HEK293T (cell line): Measurements from ENCODE around the gene CABP4.

Source experiments
- CTCF ChIA-PET: fragments of 350-600 bp; formaldehyde crosslinking; extraction: SDS; loops from one replicate; lab custom pipeline; 2021; ENCODE audit warnings: antibody characterized with exemption, inconsistent platforms; lab: Yijun Ruan, JAX
- POLR2A ChIA-PET: fragments of 350-600 bp; formaldehyde crosslinking; extraction: SDS; loops from one replicate; lab custom pipeline; 2020; ENCODE audit warnings: antibody characterized with exemption, inconsistent platforms; lab: Yijun Ruan, JAX
- DNase-seq: peaks from one replicate; pipeline ENCODE4 v3.0.0; 2012; ENCODE audit warnings: mixed read lengths; ENCODE audit errors: extremely low spot score
- ARNT ChIP-seq: fragments of 450-650 bp; IDR thresholded peaks from 2 replicates; pipeline ENCODE4 v1.6.1; 2017; ENCODE audit warnings: mild to moderate bottlenecking
- BHLHE40 ChIP-seq: fragments of 450-650 bp; IDR thresholded peaks from 2 replicates; pipeline ENCODE4 v1.6.1; 2016; ENCODE audit warnings: mild to moderate bottlenecking, moderate library complexity, borderline replicate concordance
- CTBP1 ChIP-seq: fragments of 450-650 bp; IDR thresholded peaks from 2 replicates; pipeline ENCODE4 v1.6.1; 2016; ENCODE audit warnings: borderline replicate concordance
- ELF4 ChIP-seq: fragments of 450-650 bp; IDR thresholded peaks from 2 replicates; pipeline ENCODE4 v1.6.1; 2017; ENCODE audit warnings: antibody characterized with exemption
- FOXA1 ChIP-seq: fragments of 450-650 bp; IDR thresholded peaks from 2 replicates; pipeline ENCODE4 v1.6.1; 2016; ENCODE audit warnings: mild to moderate bottlenecking
- FOXK2 ChIP-seq: fragments of 450-650 bp; IDR thresholded peaks from 2 replicates; pipeline ENCODE4 v1.6.1; 2016; ENCODE audit warnings: mild to moderate bottlenecking
- FOXM1 ChIP-seq: fragments of 450-650 bp; IDR thresholded peaks from 2 replicates; pipeline ENCODE4 v1.6.1; 2017; ENCODE audit warnings: mild to moderate bottlenecking, borderline replicate concordance
- HDGF ChIP-seq: fragments of 450-650 bp; IDR thresholded peaks from 2 replicates; pipeline ENCODE4 v1.6.1; 2017; ENCODE audit warnings: antibody characterized with exemption, borderline replicate concordance
- L3MBTL2 ChIP-seq: fragments of 450-650 bp; conservative IDR thresholded peaks from 2 replicates; pipeline ENCODE4 v1.6.1; 2016; ENCODE audit warnings: mild to moderate bottlenecking
- LEF1 ChIP-seq: fragments of 450-650 bp; IDR thresholded peaks from 2 replicates; pipeline ENCODE4 v1.6.1; 2017; ENCODE audit warnings: mild to moderate bottlenecking, borderline replicate concordance
- NFRKB ChIP-seq: fragments of 450-650 bp; IDR thresholded peaks from 2 replicates; pipeline ENCODE4 v1.6.1; 2016; ENCODE audit warnings: mild to moderate bottlenecking, moderate library complexity
- SP1 ChIP-seq: fragments of 450-650 bp; IDR thresholded peaks from 2 replicates; pipeline ENCODE4 v1.6.1; 2017
- SUZ12 ChIP-seq: fragments of 450-650 bp; IDR thresholded peaks from 2 replicates; pipeline ENCODE4 v1.6.1; 2016; ENCODE audit warnings: mild to moderate bottlenecking
- TARDBP ChIP-seq: fragments of 450-650 bp; IDR thresholded peaks from 2 replicates; pipeline ENCODE4 v1.6.1; 2016
- ZNF384 ChIP-seq: fragments of 450-650 bp; IDR thresholded peaks from 2 replicates; pipeline ENCODE4 v1.6.1; 2016
- TF ChIP-seq, protein P1 (sequence below): fragments of 450-650 bp; IDR thresholded peaks from 2 replicates; pipeline ENCODE4 v1.6.1; 2016

CABP4 gene

GRCh38 chr11:67418476-67419281, 36.5 kb upstream of the CABP4 start:
- POLR2A ChIA-PET = interaction anchor here (1.2 to 4.8 kb wide), 5 partner anchors 10 to 49 kb away, joined by 4 to 42 read pairs (median 11); partner anchors contain the start of genes PPP1CA, RPS6KB2 and TMEM134
- CTCF ChIA-PET = interaction anchor here (0.6 kb wide), 1 partner anchor 31 kb away, joined by 3 read pairs; no protein-coding TSS in a partner anchor
- no peak for DNase-seq

DNA sequence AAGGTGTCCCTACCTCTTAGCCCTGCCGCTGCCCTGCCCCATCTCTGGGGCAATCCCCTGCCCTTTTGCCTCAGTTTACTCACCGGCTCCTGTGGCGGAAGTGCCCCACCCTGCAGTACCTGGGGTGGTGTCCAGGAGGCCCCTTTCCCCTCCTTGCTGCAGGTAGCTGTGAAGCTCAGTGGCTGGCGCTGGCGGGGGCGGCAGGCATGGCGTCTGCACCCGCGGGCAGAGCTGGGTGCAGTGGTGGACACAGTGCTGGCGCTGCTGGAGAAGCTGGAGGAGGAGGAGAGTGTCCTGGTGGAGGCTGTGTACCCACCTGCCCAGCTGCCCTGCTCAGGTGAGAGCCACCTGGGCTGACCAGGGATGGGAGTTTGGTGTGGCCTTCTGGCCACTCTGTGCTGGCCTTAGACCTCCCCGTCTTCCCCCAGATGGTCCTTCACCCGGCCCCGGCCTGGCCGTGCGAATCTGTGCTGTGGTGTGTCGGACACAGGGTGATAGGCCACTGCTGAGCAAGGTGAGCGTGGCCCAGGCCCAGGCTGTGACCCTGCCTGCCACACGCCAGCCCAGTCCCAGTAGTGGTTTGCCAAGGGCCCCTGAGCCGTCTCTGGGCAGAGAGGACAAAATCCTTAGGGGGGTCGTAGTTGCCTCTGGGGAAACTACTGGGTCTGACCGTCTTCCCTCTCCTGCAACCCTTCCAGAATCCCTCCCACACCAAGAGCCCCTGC, 35.7 kb upstream of the CABP4 start:
- ChIA-PET POLR2A (interaction anchor here (1.0 to 4.8 kb wide), 8 partner anchors 8 to 63 kb away, joined by 3 to 42 read pairs (median 8); partner anchors contain the start of genes AIP, PPP1CA, RAD9A and RPS6KB2), CTCF (interaction anchor here (1.1 kb wide), 1 partner anchor 87 kb away, joined by 3 read pairs; no protein-coding TSS in a partner anchor)
- no peak for TF ChIP-seq FOXK2
- no peak for TF ChIP-seq L3MBTL2
- TF ChIP-seq HDGF = no peak
- no peak for TF ChIP-seq FOXM1
- TF ChIP-seq TARDBP = no peak
- TF ChIP-seq SP1 = no peak
- no peak for TF ChIP-seq SUZ12
- TF ChIP-seq NFRKB = no peak
- no peak for TF ChIP-seq ELF4

More at GRCh38 chr11:67418476-67419281, 36.5 kb upstream of the CABP4 start:
- TF ChIP-seq FOXA1 (no peak), L3MBTL2 (no peak), NFRKB (no peak), BHLHE40 (no peak), ARNT (no peak), ZNF384 (no peak), CTBP1 (no peak), SUZ12 (no peak), FOXM1 (no peak), SP1 (no peak), HDGF (no peak), FOXK2 (no peak), LEF1 (no peak)
- TF ChIP-seq, protein P1, sequence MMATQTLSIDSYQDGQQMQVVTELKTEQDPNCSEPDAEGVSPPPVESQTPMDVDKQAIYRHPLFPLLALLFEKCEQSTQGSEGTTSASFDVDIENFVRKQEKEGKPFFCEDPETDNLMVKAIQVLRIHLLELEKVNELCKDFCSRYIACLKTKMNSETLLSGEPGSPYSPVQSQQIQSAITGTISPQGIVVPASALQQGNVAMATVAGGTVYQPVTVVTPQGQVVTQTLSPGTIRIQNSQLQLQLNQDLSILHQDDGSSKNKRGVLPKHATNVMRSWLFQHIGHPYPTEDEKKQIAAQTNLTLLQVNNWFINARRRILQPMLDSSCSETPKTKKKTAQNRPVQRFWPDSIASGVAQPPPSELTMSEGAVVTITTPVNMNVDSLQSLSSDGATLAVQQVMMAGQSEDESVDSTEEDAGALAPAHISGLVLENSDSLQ = no peak

GRCh38 chr11:67420147-67420645, 35.0 kb upstream of the CABP4 start:
- POLR2A ChIA-PET = interaction anchor here (0.8 to 4.8 kb wide), 11 partner anchors 9 to 62 kb away, joined by 3 to 42 read pairs (median 6); partner anchors contain the start of genes AIP, PPP1CA, RAD9A and RPS6KB2
- no peak for DNase-seq
- CTCF ChIA-PET = interaction anchor here (0.6 to 1.3 kb wide), 3 partner anchors 11 to 86 kb away, joined by 3 to 4 read pairs (median 3); no protein-coding TSS in a partner anchor
- TF ChIP-seq L3MBTL2 (no peak), ARNT (no peak), FOXK2 (no peak), BHLHE40 (no peak), FOXM1 (no peak), ZNF384 (no peak), LEF1 (no peak), NFRKB (no peak), ELF4 (no peak), FOXA1 (no peak), SP1 (no peak), SUZ12 (no peak)
- TF ChIP-seq, protein P1 = no peak

More for the DNA sequence above, 35.7 kb upstream of the CABP4 start:
- DNase-seq = no peak

- ChIA-PET POLR2A (interaction anchor here (0.8 to 4.8 kb wide), 11 partner anchors 8 to 62 kb away, joined by 3 to 42 read pairs (median 6); partner anchors contain the start of genes AIP, PPP1CA, RAD9A and RPS6KB2), CTCF (interaction anchor here (0.6 to 1.3 kb wide), 4 partner anchors 10 to 85 kb away, joined by 3 to 4 read pairs (median 3); no protein-coding TSS in a partner anchor)
- TF ChIP-seq HDGF (0 out of 2 replicates have a peak, but pooled peaks have one; percentile 68), ARNT (0 out of 2 replicates have a peak, but pooled peaks have one; percentile 15), FOXA1 (no peak)
- peak; percentile 99 for DNase-seq
Measured at GRCh38 chr11:67420646-67421429, 34.3 kb upstream of the CABP4 start.

- CTCF ChIA-PET = interaction anchor here (0.6 to 1.3 kb wide), 2 partner anchors 14 to 69 kb away, joined by 3 to 4 read pairs; no protein-coding TSS in a partner anchor
- no peak for TF ChIP-seq LEF1
- TF ChIP-seq L3MBTL2 = no peak; the same call in 1 of the 2 replicates
- no peak for TF ChIP-seq TARDBP
- TF ChIP-seq SUZ12 = no peak
- no peak for TF ChIP-seq FOXA1
- no peak for TF ChIP-seq FOXK2
- TF ChIP-seq HDGF = no peak; the same call in 1 of the 2 replicates
- no peak for TF ChIP-seq ELF4
- no peak for TF ChIP-seq NFRKB
- no peak for TF ChIP-seq ZNF384
- TF ChIP-seq CTBP1 = no peak
- TF ChIP-seq, protein P1 = no peak
- TF ChIP-seq ARNT = no peak
- TF ChIP-seq SP1 = no peak
- TF ChIP-seq BHLHE40 = no peak
- no peak for TF ChIP-seq FOXM1
- POLR2A ChIA-PET = interaction anchor here (0.8 to 4.8 kb wide), 5 partner anchors 9 to 61 kb away, joined by 6 to 42 read pairs (median 13); partner anchors contain the start of genes AIP, PPP1CA, RAD9A and TMEM134
- no peak for DNase-seq
Measured at GRCh38 chr11:67421430-67422031, 33.6 kb upstream of the CABP4 start.
